Neutrophil (primary cell): ENCODE data around the gene ANP32D.
"Not testable (repeated sequence)": the region's sequence is repeated elsewhere in the genome, so short reads cannot be mapped to it uniquely, and the experiment has no call there.

Experiments
- H3K27ac ChIP-seq: fragments of 200-600 bp; sonication (generic); 2 replicates; pipeline ENCODE4 v1.5.1; 2016; ENCODE audit warnings: mild to moderate bottlenecking, moderate library complexity
- H3K27me3 ChIP-seq: fragments of 200-600 bp; sonication (generic); 2 replicates; pipeline ENCODE4 v1.6.0; 2016; ENCODE audit warnings: mild to moderate bottlenecking
- H3K36me3 ChIP-seq: fragments of 200-600 bp; sonication (generic); 2 replicates; pipeline ENCODE4 v1.5.1; 2017
- H3K4me1 ChIP-seq, 2 experiments: fragments of 200-600 bp in 1 of 2; sonication (generic) in 1 of 2; 1 replicate in 1 of 2; 2 replicates in 1 of 2; pipeline versions ENCODE4 v1.5.1 to v1.6.1; 2013 to 2016; ENCODE audit warnings: low read depth in 1 of 2, low read length in 1 of 2, mild to moderate bottlenecking in 1 of 2, moderate library complexity in 1 of 2; ENCODE audit not compliant: control insufficient read depth in 1 of 2, insufficient read depth in 1 of 2
- H3K4me3 ChIP-seq, 2 experiments: fragments of 200-600 bp in 1 of 2; sonication (generic) in 1 of 2; 1 replicate in 1 of 2; 2 replicates in 1 of 2; pipeline ENCODE4 v1.5.1; 2013 to 2016; ENCODE audit warnings: low read depth in 1 of 2, low read length in 1 of 2, mild to moderate bottlenecking in 1 of 2, moderate library complexity in 1 of 2
- H3K9me3 ChIP-seq: fragments of 200-600 bp; sonication (generic); 2 replicates; pipeline ENCODE4 v1.5.1; 2016
- TF ChIP-seq, protein P1 (sequence below): fragments of 200-600 bp; sonication (generic); IDR thresholded peaks from 2 replicates; pipeline ENCODE4 v1.5.1; 2016; ENCODE audit warnings: antibody characterized with exemption

Gene ANP32D

DNA sequence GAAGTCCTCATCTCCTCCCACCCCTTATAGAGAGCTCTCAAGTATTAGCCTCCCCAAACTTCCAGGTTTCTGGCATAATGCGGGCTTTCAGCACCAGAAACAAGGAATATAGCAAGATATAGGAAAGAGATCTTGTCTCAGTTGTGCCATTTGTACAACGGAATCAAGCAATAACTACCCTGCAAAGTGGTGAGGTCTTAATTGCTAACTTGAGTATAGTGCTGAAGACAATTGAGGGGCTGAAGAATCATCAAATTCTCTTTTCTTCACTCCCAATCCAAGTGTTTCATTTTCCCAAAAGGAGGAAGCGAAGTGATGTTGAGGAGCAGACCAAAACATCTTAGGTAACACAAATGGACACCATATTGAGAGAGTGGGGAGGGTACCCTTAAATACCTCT is 26.8 kb upstream of the ANP32D start:
- Histone ChIP-seq H3K4me3 (no peak overlapping the region), H3K36me3 (no peaks in the 10 kb centered on the region), H3K27me3 (no peaks in the 10 kb centered on the region), H3K9me3 (no peaks in the 10 kb centered on the region), H3K4me1 (no peaks in the 10 kb centered on the region), H3K27ac (no peak overlapping the region)
- TF ChIP-seq, protein P1, sequence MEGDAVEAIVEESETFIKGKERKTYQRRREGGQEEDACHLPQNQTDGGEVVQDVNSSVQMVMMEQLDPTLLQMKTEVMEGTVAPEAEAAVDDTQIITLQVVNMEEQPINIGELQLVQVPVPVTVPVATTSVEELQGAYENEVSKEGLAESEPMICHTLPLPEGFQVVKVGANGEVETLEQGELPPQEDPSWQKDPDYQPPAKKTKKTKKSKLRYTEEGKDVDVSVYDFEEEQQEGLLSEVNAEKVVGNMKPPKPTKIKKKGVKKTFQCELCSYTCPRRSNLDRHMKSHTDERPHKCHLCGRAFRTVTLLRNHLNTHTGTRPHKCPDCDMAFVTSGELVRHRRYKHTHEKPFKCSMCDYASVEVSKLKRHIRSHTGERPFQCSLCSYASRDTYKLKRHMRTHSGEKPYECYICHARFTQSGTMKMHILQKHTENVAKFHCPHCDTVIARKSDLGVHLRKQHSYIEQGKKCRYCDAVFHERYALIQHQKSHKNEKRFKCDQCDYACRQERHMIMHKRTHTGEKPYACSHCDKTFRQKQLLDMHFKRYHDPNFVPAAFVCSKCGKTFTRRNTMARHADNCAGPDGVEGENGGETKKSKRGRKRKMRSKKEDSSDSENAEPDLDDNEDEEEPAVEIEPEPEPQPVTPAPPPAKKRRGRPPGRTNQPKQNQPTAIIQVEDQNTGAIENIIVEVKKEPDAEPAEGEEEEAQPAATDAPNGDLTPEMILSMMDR: no peak

DNA sequence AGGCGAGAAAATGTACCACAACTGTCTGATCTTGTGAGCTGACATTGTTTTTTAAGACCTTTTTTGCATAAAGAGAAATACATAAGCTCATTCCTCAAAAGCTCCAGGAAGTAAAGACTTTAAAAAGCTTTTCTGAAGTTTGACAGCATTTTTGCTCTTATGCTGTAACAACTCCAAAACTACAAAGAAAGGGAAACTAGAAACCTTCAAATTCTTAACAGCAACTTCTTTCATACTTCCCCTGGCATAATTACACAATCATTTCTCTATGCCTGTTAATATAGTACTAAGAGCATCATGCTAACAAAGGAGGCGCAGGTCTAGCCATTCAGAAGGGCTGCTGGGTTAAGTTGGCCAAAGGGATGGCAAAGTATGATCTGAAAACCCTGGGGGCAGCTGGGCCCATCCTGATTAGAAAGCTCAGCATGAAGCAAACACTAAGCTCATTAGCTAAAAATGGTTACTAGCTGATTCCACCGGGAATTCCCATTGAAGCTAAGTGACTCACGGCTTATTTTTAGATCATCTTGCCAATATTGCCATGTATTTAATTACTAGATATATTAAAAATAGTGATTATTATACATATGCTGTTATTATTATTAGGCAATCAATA is 26.1 kb upstream of the ANP32D start:
- no peaks in the 10 kb centered on the region for H3K27me3 ChIP-seq
- H3K4me1 ChIP-seq: no peaks in the 10 kb centered on the region
- H3K27ac ChIP-seq: no peak overlapping the region
- no peaks in the 10 kb centered on the region for H3K36me3 ChIP-seq
- no peak overlapping the region for H3K4me3 ChIP-seq
- TF ChIP-seq, protein P1: no peak
- H3K9me3 ChIP-seq: no peaks in the 10 kb centered on the region

DNA sequence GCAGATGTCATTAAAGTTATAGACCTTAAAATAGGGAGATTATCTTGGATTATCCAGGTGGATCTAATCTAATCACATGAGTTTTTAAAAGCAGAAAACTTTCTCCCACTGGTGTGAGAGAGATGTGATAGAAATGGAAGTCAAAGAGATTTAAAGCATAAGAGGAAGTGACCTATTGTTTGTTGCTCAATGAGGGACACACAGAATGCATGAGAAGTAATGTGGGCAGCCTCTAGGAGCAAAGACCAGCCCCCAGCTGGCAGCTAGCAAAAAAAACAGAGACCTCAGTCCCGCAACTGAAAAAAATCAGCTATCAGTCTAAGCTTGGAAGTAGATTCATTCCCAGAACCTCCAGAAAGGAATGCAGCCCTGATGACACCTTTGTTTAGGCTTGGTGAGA is 24.6 kb upstream of the ANP32D start:
- H3K27me3 ChIP-seq: no peaks in the 10 kb centered on the region
- no peaks in the 10 kb centered on the region for H3K4me1 ChIP-seq
- H3K9me3 ChIP-seq: no peaks in the 10 kb centered on the region
- no peak overlapping the region for H3K4me3 ChIP-seq
- H3K27ac ChIP-seq: no peak overlapping the region
- H3K36me3 ChIP-seq: no peaks in the 10 kb centered on the region
- TF ChIP-seq, protein P1: no peak

DNA sequence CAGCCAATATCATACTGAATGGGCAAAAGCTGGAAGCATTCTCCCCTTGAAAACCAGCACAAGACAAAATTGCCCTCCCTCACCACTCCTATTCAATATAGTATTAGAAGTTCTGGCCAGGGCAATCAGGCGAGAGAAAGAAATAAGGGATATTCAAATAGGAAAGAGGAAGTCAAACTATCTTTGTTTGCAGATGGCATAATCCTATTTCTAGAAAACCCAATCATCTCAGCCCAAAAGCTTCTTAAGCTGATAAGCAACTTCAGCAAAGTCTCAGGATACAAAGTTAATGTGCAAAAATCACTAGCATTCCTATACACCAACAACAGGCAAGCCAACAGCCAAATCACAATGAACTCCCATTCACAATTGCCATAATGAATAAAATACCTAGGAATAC is 21.0 kb upstream of the ANP32D start:
- Histone ChIP-seq H3K9me3 (no peaks in the 10 kb centered on the region), H3K4me1 (no peaks in the 10 kb centered on the region), H3K4me3 (no peak overlapping the region), H3K27ac (no peak overlapping the region), H3K36me3 (no peaks in the 10 kb centered on the region), H3K27me3 (no peaks in the 10 kb centered on the region)
- TF ChIP-seq, protein P1: no peak

DNA sequence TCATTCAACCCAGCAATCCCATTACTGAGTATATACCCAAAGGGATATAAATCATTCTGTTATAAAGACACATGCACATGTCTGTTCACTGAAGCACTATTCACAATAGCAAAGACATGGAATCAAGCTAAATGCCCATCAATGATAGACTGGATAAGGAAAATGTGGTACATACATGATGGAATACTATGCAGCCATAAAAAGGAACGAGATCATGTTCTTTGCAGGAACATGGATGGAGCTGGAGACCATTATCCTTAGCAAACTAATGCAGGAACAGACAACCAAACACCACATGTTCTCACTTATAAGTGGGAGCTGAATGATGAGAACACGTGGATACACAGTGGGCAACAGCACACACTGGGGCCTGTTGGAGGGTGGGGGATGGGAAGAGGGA is 19.4 kb upstream of the ANP32D start:
- not testable (repeated sequence) for H3K4me3 ChIP-seq, H3K27me3 ChIP-seq, H3K9me3 ChIP-seq, H3K4me1 ChIP-seq, H3K27ac ChIP-seq, H3K36me3 ChIP-seq

DNA sequence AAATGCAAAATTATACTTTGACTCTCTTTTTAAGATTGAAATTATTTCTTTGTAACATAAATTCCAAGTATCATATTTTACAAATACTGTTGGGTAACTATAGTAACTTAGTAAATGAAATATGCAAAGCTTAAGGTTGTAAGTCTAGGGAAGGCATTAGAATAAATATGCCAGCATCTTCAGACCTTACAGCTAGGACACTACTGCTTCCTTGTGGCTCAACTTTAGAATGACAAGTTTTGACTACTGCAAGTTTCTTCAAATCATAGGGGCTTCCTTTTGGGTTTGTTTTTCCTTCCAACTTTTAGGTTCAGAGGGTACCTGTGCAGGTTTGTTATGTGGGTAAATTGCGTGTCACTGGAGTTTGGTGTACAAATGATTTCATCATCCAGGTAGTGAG is 17.7 kb upstream of the ANP32D start:
- Histone ChIP-seq H3K27me3 (peaks cover 4% of the 10 kb centered on the region), H3K4me3 (no peak overlapping the region), H3K27ac (no peak overlapping the region), H3K9me3 (no peaks in the 10 kb centered on the region), H3K4me1 (no peaks in the 10 kb centered on the region), H3K36me3 (no peaks in the 10 kb centered on the region)
- TF ChIP-seq, protein P1: no peak
